GM12874 (cell line): ENCODE results near the gene TTC34.

Experiments used
- TF ChIP-seq, protein P1 (sequence below): IDR thresholded peaks from 2 replicates; pipeline ENCODE4 v1.5.1; 2011; ENCODE audit warnings: low read depth, mild to moderate bottlenecking, control low read depth, low read length, moderate library complexity; ENCODE audit not compliant: insufficient read depth

TTC34 gene

GRCh38 chr1:2832506-2833453 is 31.3 kb upstream of the TTC34 start:
- TF ChIP-seq, protein P1, sequence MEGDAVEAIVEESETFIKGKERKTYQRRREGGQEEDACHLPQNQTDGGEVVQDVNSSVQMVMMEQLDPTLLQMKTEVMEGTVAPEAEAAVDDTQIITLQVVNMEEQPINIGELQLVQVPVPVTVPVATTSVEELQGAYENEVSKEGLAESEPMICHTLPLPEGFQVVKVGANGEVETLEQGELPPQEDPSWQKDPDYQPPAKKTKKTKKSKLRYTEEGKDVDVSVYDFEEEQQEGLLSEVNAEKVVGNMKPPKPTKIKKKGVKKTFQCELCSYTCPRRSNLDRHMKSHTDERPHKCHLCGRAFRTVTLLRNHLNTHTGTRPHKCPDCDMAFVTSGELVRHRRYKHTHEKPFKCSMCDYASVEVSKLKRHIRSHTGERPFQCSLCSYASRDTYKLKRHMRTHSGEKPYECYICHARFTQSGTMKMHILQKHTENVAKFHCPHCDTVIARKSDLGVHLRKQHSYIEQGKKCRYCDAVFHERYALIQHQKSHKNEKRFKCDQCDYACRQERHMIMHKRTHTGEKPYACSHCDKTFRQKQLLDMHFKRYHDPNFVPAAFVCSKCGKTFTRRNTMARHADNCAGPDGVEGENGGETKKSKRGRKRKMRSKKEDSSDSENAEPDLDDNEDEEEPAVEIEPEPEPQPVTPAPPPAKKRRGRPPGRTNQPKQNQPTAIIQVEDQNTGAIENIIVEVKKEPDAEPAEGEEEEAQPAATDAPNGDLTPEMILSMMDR = no peak

DNA sequence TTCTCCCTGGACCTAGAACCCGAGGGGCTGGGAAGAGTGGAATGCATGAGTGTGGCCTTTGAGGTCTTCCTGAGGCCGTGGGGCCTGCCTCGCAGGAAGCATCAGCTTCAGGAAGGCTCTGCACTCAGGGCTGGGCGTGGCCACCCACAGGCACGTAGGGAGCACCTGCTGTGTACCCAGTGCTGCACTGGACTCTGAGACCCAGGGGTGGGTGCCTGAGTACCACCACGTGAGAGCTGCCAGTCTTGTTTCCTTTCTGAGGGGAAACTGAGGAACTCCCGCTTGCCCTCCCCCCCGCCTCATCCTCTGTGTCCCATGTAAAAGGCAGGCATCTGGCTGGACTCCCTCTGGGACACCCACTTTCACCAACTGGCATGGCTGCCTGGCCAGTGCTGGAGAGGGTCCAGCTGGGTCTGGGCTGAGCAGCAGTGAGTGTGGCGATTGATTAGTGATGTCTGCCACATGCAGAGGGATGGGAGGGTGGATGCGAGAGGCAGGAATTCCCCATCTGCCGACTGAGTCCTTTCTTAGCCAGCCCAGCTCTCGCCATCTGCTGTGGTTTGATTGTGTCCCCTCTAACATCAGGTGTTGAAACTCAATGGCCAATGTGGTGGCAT is 30.2 kb upstream of the TTC34 start:
- TF ChIP-seq, protein P1 = no peak

DNA sequence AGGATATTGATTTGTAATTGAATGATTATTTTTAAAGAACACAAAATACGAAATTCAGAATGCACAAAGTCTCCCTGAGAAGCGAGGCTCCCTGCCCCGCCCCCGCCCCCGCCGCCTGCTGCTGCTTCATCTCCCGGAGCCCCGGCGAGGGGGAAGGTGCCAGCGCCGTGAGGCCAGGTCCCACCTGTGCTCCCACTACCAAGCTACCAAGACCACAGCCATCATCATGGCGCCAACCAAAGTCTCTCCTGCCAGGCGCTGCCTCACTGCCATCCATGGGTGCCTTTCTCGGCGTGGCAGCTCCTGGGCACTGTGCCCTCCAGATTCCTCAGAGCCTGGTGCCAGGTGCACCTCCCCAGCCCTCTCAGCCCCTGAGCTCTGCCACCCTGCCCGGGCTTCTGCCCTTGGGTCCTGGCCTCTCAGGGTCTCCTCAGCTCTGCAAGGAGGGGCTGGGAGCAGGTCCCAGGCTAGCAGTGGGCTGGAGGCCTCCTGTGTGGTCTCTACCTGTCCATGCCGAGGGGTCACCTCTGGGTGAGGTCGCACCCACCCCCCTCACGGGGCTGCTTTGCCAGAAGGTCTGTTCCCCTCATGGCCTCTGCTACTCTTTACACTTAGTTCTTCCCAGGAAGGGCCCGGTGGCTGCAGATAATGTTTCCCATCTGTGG is 29.4 kb upstream of the TTC34 start:
- TF ChIP-seq, protein P1 = no peak

DNA sequence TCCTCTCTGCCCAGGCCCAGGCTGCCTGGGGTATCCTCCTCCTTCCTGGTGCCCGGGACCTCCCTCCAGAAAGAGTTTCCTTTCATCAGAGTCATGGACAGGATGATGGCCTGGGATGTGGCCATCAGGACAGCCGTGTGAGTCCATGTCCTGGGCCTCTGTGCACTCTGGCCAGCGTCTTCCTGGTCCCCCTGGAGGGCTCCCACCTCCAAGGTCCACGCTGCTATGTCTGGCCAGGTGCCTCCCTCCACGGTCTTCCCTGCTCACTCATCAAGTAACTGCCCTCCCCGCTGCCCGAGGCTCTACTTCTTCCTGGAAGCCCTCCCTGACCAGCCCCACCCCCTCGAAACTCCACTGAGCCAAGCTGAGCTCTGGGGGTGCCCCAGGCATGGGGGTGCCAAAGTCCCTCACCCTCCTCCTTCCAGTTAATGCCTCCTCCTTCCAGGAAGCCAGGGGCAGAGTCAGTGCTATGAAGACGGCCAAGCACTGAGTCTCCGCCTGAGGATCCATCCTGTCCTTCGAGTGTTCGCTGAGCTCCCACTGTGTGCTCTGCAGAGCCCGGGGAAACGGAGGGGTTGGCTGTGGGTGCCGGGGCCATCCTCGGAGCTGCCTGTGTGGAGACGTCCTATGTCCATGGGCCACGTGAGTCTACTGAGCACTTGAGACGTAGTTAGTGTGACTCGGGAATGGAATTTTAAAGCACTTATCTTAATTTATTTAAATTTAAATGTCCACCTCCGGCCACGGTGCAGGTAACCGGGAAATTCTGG is 28.5 kb upstream of the TTC34 start:
- TF ChIP-seq, protein P1 = no peak

DNA sequence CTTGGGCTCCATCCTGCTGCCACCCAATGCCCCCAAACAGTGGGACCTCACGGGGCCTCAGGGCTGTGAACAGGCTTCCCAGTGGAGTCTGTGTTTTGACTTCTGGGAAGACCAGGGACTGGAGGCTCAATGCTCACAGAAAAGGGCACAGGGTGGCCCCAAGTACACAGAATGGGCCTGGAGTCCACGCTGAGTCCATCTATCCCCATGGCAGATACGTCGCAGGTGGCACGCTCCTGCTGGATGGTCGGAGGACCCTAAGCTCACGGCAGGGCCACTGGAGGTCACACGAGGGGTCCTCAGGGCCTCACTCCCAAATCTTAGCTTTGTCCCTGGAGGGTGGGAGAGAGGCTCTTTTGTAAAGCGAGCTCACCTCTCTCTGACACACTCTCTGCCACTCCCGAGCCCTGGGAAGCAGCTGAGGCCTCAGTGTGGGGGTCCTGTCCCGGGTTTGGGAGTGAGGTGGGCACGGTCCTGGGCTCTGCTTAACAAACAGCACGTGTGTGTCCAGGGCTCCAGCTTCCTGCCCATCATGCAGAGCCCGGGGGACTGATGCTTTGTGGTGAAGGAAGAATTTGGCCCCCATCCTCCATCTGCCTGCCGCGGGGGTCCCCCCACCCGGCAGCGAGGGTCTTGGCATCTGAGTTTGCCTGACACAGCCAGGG is 27.2 kb upstream of the TTC34 start:
- TF ChIP-seq, protein P1 = no peak

DNA sequence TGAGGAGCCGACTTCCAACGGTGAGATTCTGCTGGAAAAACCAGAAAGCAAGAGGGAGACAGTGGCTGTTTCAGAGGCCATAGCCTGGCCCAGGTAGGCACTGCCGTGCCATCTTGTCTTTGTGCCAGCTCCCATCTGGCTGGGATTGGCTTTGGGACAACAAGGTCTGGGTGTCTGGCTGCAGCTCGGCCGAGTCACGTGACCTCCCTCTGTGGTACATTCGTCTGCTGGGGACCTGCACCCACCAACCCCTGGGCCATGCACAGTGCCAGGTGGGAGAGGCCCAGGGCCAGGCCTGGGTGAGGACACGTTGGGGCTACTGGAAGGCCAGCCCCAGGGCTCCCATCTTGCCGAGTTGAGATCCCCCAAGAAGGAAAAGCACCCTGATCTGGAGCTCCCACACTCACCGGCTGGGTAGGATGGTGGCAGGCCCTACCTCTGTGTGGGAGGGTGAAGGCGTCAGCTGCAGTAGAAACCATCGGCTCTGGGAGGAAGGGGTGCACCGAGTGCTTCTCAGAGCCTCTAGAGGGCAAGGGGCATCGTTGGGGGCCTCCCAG is 25.3 kb upstream of the TTC34 start:
- TF ChIP-seq, protein P1 = no peak
